COLO829 (cell line): Measurements from ENCODE around the gene SENP6.

Experiments
- DNase-seq: peaks from one replicate; pipeline ENCODE4 v3.0.0; 2012; ENCODE audit warnings: low spot score

Gene SENP6

GRCh38 chr6:75748003-75748742 is 146.5 kb downstream of the SENP6 start:
- no peak for DNase-seq

- DNase-seq = no peak
Measured at GRCh38 chr6:75748743-75749538, 147.3 kb downstream of the SENP6 start, which contains the start of gene MYO6. MYO6 (plus strand) TSS chr6:75749239; CDS start chr6:75817548, 68,309 bp downstream.

- DNase-seq = no peak
Measured at GRCh38 chr6:75751443-75751842, 149.8 kb downstream of the SENP6 start.

- DNase-seq = no peak
Measured at GRCh38 chr6:75752365-75752764, 150.7 kb downstream of the SENP6 start.

GRCh38 chr6:75755704-75756103 is 154.0 kb downstream of the SENP6 start:
- DNase-seq = no peak

- DNase-seq = no peak
Measured at GRCh38 chr6:75757295-75757694, 155.6 kb downstream of the SENP6 start.

GRCh38 chr6:75758061-75758460 is 156.4 kb downstream of the SENP6 start:
- DNase-seq = no peak

GRCh38 chr6:75759207-75759606 is 157.5 kb downstream of the SENP6 start:
- peak; percentile 11 for DNase-seq

- DNase-seq = no peak
Measured at GRCh38 chr6:75760320-75760719, 158.6 kb downstream of the SENP6 start.

GRCh38 chr6:75761489-75761888 is 159.8 kb downstream of the SENP6 start:
- no peak for DNase-seq

- DNase-seq = no peak
Measured at GRCh38 chr6:75762063-75762462, 160.4 kb downstream of the SENP6 start.

- DNase-seq = no peak
Measured at GRCh38 chr6:75766387-75766786, 164.7 kb downstream of the SENP6 start.
